Measurements from ENCODE around the gene ZNF624. TPM values are rescaled to one million over a fixed set of nuclear protein-coding genes. Genes with fewer than 3 reads are reported as not detected.

ZNF624 gene
- total RNA-seq, 2 experiments from 2014 or later = 3.5 to 5.8 TPM

DNA sequence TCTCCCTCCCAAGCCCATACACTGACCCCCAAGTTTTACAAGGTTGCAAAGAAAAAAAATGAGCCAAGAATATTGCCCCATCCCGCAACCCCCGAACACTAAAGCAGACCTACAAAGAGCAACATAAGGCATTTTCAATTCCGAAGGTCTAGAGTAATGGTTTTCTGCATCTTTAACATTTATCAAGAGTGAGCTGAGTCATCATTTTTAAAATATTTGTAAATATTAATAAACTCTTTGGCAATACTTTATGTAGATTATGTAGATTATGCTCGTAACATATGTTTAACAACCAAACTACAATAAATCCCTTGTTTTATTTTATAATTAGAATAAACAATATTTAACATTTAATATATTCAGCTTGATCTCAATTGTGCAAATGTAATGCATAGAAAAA, 1.4 kb downstream of the ZNF624 start:
- POLR2A ChIA-PET = interaction anchor here (0.7 to 0.8 kb wide), 2 partner anchors 23 to 655 kb away, joined by 3 read pairs; no protein-coding TSS in a partner anchor
- no peak for DNase-seq (ENCODE audit: low spot score)
- BruUV-seq (replicated peaks) = no TSS peak
- Histone ChIP-seq H3K27ac (ENCODE audit: low read depth, low read length, poor library complexity, severe bottlenecking) (no peak overlapping the region), H3K9me3 (ENCODE audit: low read length) (0 out of 2 replicates have a peak, but pooled peaks cover 8% of the 10 kb centered on the region), H4K20me1 (ENCODE audit: insufficient read depth, low read length) (no peaks in the 10 kb centered on the region), H3K4me1 (ENCODE audit: insufficient read depth, low read length, poor library complexity, severe bottlenecking) (peaks cover 6% of the 10 kb centered on the region), H3K36me3 (ENCODE audit: insufficient read depth, low read length) (no peaks in the 10 kb centered on the region), H3K79me2 (ENCODE audit: insufficient read depth, low read depth, low read length) (no peaks in the 10 kb centered on the region), H3K4me3 (ENCODE audit: low read depth, low read length, poor library complexity, severe bottlenecking) (no peak overlapping the region), H3K4me2 (ENCODE audit: low read length) (peak overlapping the region; percentile 77), H3K9me2 (ENCODE audit: insufficient read depth, low read length) (no peaks in the 10 kb centered on the region), H2AFZ (ENCODE audit: low read length) (no peak overlapping the region)
- CTCF ChIA-PET (ENCODE audit: unreplicated experiment) = no interaction called here
- intact Hi-C loops (cut with micrococcal nuclease; ENCODE audit: unreplicated experiment) = loop anchor here (5.0 to 10.0 kb wide), 2 partner anchors 117 to 585 kb away; partner anchors contain the start of gene FLCN
- TF ChIP-seq CTCF (conservative IDR thresholded peaks at IDR 0.05; ENCODE audit: low read length) = no peak
- TF ChIP-seq EZH2phosphoT487 (IDR thresholded peaks at IDR 0.05; ENCODE audit: borderline replicate concordance, low read depth, low read length) = no peak

- ChIA-PET CTCF (ENCODE audit: unreplicated experiment) (no interaction called here), POLR2A (no interaction called here)
- Histone ChIP-seq H3K9me3 (ENCODE audit: low read length) (no peaks in the 10 kb centered on the region), H3K4me1 (ENCODE audit: insufficient read depth, low read length, poor library complexity, severe bottlenecking) (peaks cover 6% of the 10 kb centered on the region), H3K27ac (ENCODE audit: low read depth, low read length, poor library complexity, severe bottlenecking) (no peak overlapping the region), H3K9me2 (ENCODE audit: insufficient read depth, low read length) (no peaks in the 10 kb centered on the region), H3K79me2 (ENCODE audit: insufficient read depth, low read depth, low read length) (no peaks in the 10 kb centered on the region), H3K4me3 (ENCODE audit: low read depth, low read length, poor library complexity, severe bottlenecking) (no peak overlapping the region), H4K20me1 (ENCODE audit: insufficient read depth, low read length) (no peaks in the 10 kb centered on the region), H2AFZ (ENCODE audit: low read length) (no peak overlapping the region), H3K4me2 (ENCODE audit: low read length) (no peak overlapping the region), H3K36me3 (ENCODE audit: insufficient read depth, low read length) (no peaks in the 10 kb centered on the region)
- no peak for DNase-seq (ENCODE audit: low spot score)
- TF ChIP-seq EZH2phosphoT487 (IDR thresholded peaks at IDR 0.05; ENCODE audit: borderline replicate concordance, low read depth, low read length) = no peak
- TF ChIP-seq CTCF (conservative IDR thresholded peaks at IDR 0.05; ENCODE audit: low read length) = no peak
- intact Hi-C loops (cut with micrococcal nuclease; ENCODE audit: unreplicated experiment) = no loop called here
- no TSS peak for BruUV-seq (replicated peaks)
These were observed 4.1 kb downstream of the ZNF624 start for GRCh38 chr17:16649585-16649984.

GRCh38 chr17:16639438-16639837, 14.2 kb downstream of the ZNF624 start:
- no peak for TF ChIP-seq EZH2phosphoT487 (IDR thresholded peaks at IDR 0.05; ENCODE audit: borderline replicate concordance, low read depth, low read length)
- no peak for TF ChIP-seq CTCF (conservative IDR thresholded peaks at IDR 0.05; ENCODE audit: low read length)
- no peaks in the 10 kb centered on the region for H3K9me2 ChIP-seq (ENCODE audit: insufficient read depth, low read length)
- H2AFZ ChIP-seq (ENCODE audit: low read length) = no peak overlapping the region
- DNase-seq (ENCODE audit: low spot score) = no peak
- peaks cover under 1% of the 10 kb centered on the region; the same call in 1 of the 2 replicates for H3K36me3 ChIP-seq (ENCODE audit: insufficient read depth, low read length)
- no peak overlapping the region for H3K4me3 ChIP-seq (ENCODE audit: low read depth, low read length, poor library complexity, severe bottlenecking)
- ChIA-PET CTCF (ENCODE audit: unreplicated experiment) (no interaction called here), POLR2A (interaction anchor here (0.6 kb wide), 1 partner anchor 252 kb away, joined by 6 read pairs; no protein-coding TSS in a partner anchor)
- 0 out of 2 replicates have a peak, but pooled peaks cover 6% of the 10 kb centered on the region for H3K9me3 ChIP-seq (ENCODE audit: low read length)
- BruUV-seq (replicated peaks) = no TSS peak
- no peak overlapping the region for H3K27ac ChIP-seq (ENCODE audit: low read depth, low read length, poor library complexity, severe bottlenecking)
- H3K4me2 ChIP-seq (ENCODE audit: low read length) = no peak overlapping the region
- no peaks in the 10 kb centered on the region for H4K20me1 ChIP-seq (ENCODE audit: insufficient read depth, low read length)
- H3K4me1 ChIP-seq (ENCODE audit: insufficient read depth, low read length, poor library complexity, severe bottlenecking) = no peaks in the 10 kb centered on the region
- intact Hi-C loops (cut with micrococcal nuclease; ENCODE audit: unreplicated experiment) = no loop called here
- no peaks in the 10 kb centered on the region for H3K79me2 ChIP-seq (ENCODE audit: insufficient read depth, low read depth, low read length)

All from OCI-LY7 (cell line).